Activated CD4-positive, alpha-beta T cell treated with anti-CD3 and anti-CD28 coated beads, Interleukin-2, amount 10 ng/mL, durations not matched to agents 7 days and 5 days (primary cell): Measurements from ENCODE around the gene AZIN2. TPM values are rescaled to one million over a fixed set of nuclear protein-coding genes. Genes with fewer than 3 reads are reported as not detected.
A peak's percentile ranks its signal among the peaks of the same experiment; 100 is the strongest.
"Not testable (repeated sequence)": the region's sequence is repeated elsewhere in the genome, so short reads cannot be mapped to it uniquely, and the experiment has no call there.

Experiments
- CTCF ChIA-PET: fragments of 350-600 bp; sonication (Branson Sonifier 250); formaldehyde crosslinking; loops from one replicate; lab custom pipeline; 2021; ENCODE audit warnings: antibody characterized with exemption; lab: Charles Lee
- POLR2A ChIA-PET: fragments of 350-600 bp; sonication (Branson Sonifier 250); formaldehyde crosslinking; loops from one replicate; lab custom pipeline; 2021; ENCODE audit warnings: antibody characterized with exemption; lab: Charles Lee
- DNase-seq: peaks from one replicate; pipeline ENCODE4 v3.0.0-alpha.2; 2020
- H3K27ac Mint-ChIP-seq: one replicate; pipeline ENCODE4 v1.8.0; 2021; ENCODE audit warnings: mild to moderate bottlenecking, moderate library complexity, mixed read lengths
- H3K27me3 Mint-ChIP-seq: one replicate; pipeline ENCODE4 v1.8.0; 2021; ENCODE audit warnings: mixed read lengths
- H3K36me3 Mint-ChIP-seq: one replicate; pipeline ENCODE4 v1.8.0; 2021; ENCODE audit warnings: low read depth, mixed read lengths
- H3K4me1 Mint-ChIP-seq: one replicate; pipeline ENCODE4 v1.8.0; 2021; ENCODE audit warnings: mixed read lengths
- H3K4me3 Mint-ChIP-seq: one replicate; pipeline ENCODE4 v1.8.0; 2021; ENCODE audit warnings: mild to moderate bottlenecking, moderate library complexity, mixed read lengths
- H3K9me3 Mint-ChIP-seq: one replicate; pipeline ENCODE4 v1.8.0; 2021; ENCODE audit warnings: mixed read lengths
- total RNA-seq, 2 experiments: library from RNA; stranded (reverse); gene quantifications; one replicate each; pipeline ENCODE4 v1.2.3, GENCODE V29; 2021

The AZIN2 gene
- total RNA-seq, 2 experiments from 2014 or later = 4.1 to 5.5 TPM

- Mint-ChIP-seq H3K4me1 (peaks cover 74% of the 10 kb centered on the region), H3K9me3 (no peaks in the 10 kb centered on the region), H3K27ac (peak overlapping the region; percentile 98), H3K27me3 (no peaks in the 10 kb centered on the region), H3K4me3 (peak overlapping the region; percentile 73), H3K36me3 (peaks cover 19% of the 10 kb centered on the region)
- ChIA-PET POLR2A (interaction anchor here (1.2 kb wide), 1 partner anchor 28 kb away, joined by 6 read pairs; no protein-coding TSS in a partner anchor), CTCF (interaction anchor here (0.5 to 7.2 kb wide), 14 partner anchors 12 to 449 kb away, joined by 3 to 63 read pairs (median 3); partner anchors contain the start of genes RBBP4 and ZBTB8OS)
- DNase-seq = peak; percentile 87
These were observed 18.6 kb downstream of the AZIN2 start for GRCh38 chr1:33099290-33100118.

DNA sequence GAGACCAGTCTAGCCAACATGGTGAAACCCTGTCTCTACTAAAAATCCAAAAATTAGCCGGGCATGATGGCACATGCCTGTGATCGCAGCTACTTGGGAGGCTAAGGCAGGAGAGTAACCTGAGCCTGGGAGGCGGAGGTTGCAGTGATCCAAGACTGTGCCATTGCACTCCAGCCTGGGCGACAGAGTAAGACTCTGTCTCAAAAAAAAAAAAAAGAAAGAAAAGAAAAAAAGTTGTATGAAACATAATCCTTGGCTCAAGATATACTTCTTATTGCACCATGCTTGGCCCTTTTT, 19.1 kb downstream of the AZIN2 start:
- H3K27me3 Mint-ChIP-seq, DNase-seq, H3K9me3 Mint-ChIP-seq: not testable (repeated sequence)
- peak overlapping the region; percentile 98 for H3K27ac Mint-ChIP-seq
- peaks cover 69% of the 10 kb centered on the region for H3K4me1 Mint-ChIP-seq
- H3K36me3 Mint-ChIP-seq = peaks cover 19% of the 10 kb centered on the region
- ChIA-PET CTCF (interaction anchor here (0.7 to 7.2 kb wide), 6 partner anchors 12 to 123 kb away, joined by 3 to 63 read pairs (median 4); no protein-coding TSS in a partner anchor), POLR2A (interaction anchor here (1.2 kb wide), 1 partner anchor 27 kb away, joined by 6 read pairs; no protein-coding TSS in a partner anchor)
- H3K4me3 Mint-ChIP-seq = peak overlapping the region; percentile 73

- H3K4me1 Mint-ChIP-seq = peaks cover 5% of the 10 kb centered on the region
- H3K36me3 Mint-ChIP-seq = peaks cover 21% of the 10 kb centered on the region
- POLR2A ChIA-PET = no interaction called here
- peaks cover 3% of the 10 kb centered on the region for H3K27me3 Mint-ChIP-seq
- no peak overlapping the region for H3K4me3 Mint-ChIP-seq
- H3K27ac Mint-ChIP-seq = no peak overlapping the region
- CTCF ChIA-PET = interaction anchor here (1.9 kb wide), 1 partner anchor 17 kb away, joined by 9 read pairs; no protein-coding TSS in a partner anchor
- H3K9me3 Mint-ChIP-seq = peaks cover 11% of the 10 kb centered on the region
- no peak for DNase-seq
These were observed 29.5 kb downstream of the AZIN2 start for GRCh38 chr1:33110477-33110876.

- ChIA-PET CTCF (interaction anchor here (1.1 to 1.3 kb wide), 2 partner anchors 13 to 17 kb away, joined by 3 read pairs; no protein-coding TSS in a partner anchor), POLR2A (interaction anchor here (0.7 kb wide), 1 partner anchor 17 kb away, joined by 5 read pairs; no protein-coding TSS in a partner anchor)
- no peak for DNase-seq
- peaks cover 5% of the 10 kb centered on the region for H3K4me1 Mint-ChIP-seq
- H3K27ac Mint-ChIP-seq = no peak overlapping the region
- H3K9me3 Mint-ChIP-seq = peaks cover 11% of the 10 kb centered on the region
- peaks cover 4% of the 10 kb centered on the region for H3K27me3 Mint-ChIP-seq
- peaks cover 17% of the 10 kb centered on the region for H3K36me3 Mint-ChIP-seq
- H3K4me3 Mint-ChIP-seq = no peak overlapping the region
These were observed 31.0 kb downstream of the AZIN2 start for GRCh38 chr1:33111965-33112364.

GRCh38 chr1:33117440-33118085, 36.6 kb downstream of the AZIN2 start:
- Mint-ChIP-seq H3K9me3 (no peaks in the 10 kb centered on the region), H3K4me3 (no peak overlapping the region), H3K36me3 (no peaks in the 10 kb centered on the region), H3K4me1 (no peaks in the 10 kb centered on the region), H3K27ac (peak overlapping the region; percentile 14), H3K27me3 (peaks cover 2% of the 10 kb centered on the region)
- POLR2A ChIA-PET = no interaction called here
- DNase-seq = no peak
- CTCF ChIA-PET = interaction anchor here (0.9 to 2.6 kb wide), 2 partner anchors 10 to 15 kb away, joined by 3 to 13 read pairs; no protein-coding TSS in a partner anchor

DNA sequence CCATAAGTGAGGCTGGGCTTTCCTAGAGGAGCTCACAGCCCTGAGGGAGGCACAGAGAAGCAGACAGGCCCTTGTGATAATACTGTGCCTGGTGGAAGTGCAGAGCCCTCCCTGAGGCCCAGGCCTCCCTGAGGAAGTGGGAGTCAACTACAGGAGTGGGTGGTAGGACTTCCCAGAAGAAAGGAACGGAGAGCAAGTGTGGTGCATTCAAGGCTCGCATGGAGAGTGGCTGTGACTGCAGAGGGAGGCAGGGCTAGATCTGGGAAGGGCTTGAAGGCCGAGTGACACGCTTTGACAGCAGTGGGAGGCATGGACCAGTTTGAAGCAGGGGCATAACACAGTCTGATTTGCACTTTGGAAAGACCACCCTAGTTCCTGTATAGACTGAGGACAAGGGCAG, 37.3 kb downstream of the AZIN2 start:
- Mint-ChIP-seq H3K4me3 (no peak overlapping the region), H3K27ac (peak overlapping the region; percentile 14), H3K4me1 (no peaks in the 10 kb centered on the region), H3K27me3 (peaks cover 2% of the 10 kb centered on the region), H3K36me3 (no peaks in the 10 kb centered on the region), H3K9me3 (no peaks in the 10 kb centered on the region)
- ChIA-PET CTCF (interaction anchor here (2.6 kb wide), 1 partner anchor 9 kb away, joined by 13 read pairs; no protein-coding TSS in a partner anchor), POLR2A (no interaction called here)
- DNase-seq = no peak

GRCh38 chr1:33119050-33119449, 38.1 kb downstream of the AZIN2 start:
- peaks cover 2% of the 10 kb centered on the region for H3K27me3 Mint-ChIP-seq
- H3K4me1 Mint-ChIP-seq = no peaks in the 10 kb centered on the region
- DNase-seq = no peak
- peak overlapping the region; percentile 32 for H3K27ac Mint-ChIP-seq
- H3K4me3 Mint-ChIP-seq = no peak overlapping the region
- CTCF ChIA-PET = interaction anchor here (2.6 kb wide), 1 partner anchor 8 kb away, joined by 13 read pairs; no protein-coding TSS in a partner anchor
- no peaks in the 10 kb centered on the region for H3K36me3 Mint-ChIP-seq
- POLR2A ChIA-PET = no interaction called here
- H3K9me3 Mint-ChIP-seq = no peaks in the 10 kb centered on the region

- H3K27ac Mint-ChIP-seq = no peak overlapping the region
- CTCF ChIA-PET = interaction anchor here (2.6 kb wide), 1 partner anchor 8 kb away, joined by 13 read pairs; no protein-coding TSS in a partner anchor
These were observed 38.7 kb downstream of the AZIN2 start for GRCh38 chr1:33119532-33120217.

GRCh38 chr1:33120436-33121231, 39.7 kb downstream of the AZIN2 start:
- Mint-ChIP-seq H3K27me3 (peaks cover 2% of the 10 kb centered on the region), H3K36me3 (peaks cover 11% of the 10 kb centered on the region), H3K4me3 (no peak overlapping the region), H3K4me1 (peaks cover 8% of the 10 kb centered on the region), H3K27ac (no peak overlapping the region), H3K9me3 (no peaks in the 10 kb centered on the region)
- CTCF ChIA-PET = interaction anchor here (1.0 kb wide), 1 partner anchor 22 kb away, joined by 3 read pairs; no protein-coding TSS in a partner anchor
- POLR2A ChIA-PET = no interaction called here
- no peak for DNase-seq

More at GRCh38 chr1:33119532-33120217, 38.7 kb downstream of the AZIN2 start:
- H3K9me3 Mint-ChIP-seq = no peaks in the 10 kb centered on the region
- H3K4me3 Mint-ChIP-seq = no peak overlapping the region
- POLR2A ChIA-PET = no interaction called here
- H3K36me3 Mint-ChIP-seq = peaks cover 3% of the 10 kb centered on the region
- H3K4me1 Mint-ChIP-seq = peaks cover 2% of the 10 kb centered on the region
- peaks cover 2% of the 10 kb centered on the region for H3K27me3 Mint-ChIP-seq
- no peak for DNase-seq

DNA sequence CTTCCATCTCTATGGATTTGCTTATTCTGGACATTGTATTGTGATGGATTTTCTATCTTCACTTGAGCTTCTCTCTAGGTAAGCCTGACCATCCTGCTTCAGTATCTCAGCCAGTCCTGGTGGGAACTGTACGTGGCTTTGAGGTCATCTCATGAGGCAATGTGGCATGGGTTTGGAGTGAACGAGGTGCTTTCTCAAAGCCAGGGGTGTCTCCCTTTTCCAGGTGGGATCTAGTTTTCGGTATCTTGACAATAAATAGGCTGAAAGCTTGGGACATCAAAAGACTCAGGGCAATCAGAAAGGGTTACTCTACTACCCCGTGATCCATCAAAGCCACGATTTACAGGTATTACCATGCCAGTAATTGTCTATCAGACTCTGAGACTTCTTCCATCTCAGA, 40.8 kb downstream of the AZIN2 start:
- H3K9me3 Mint-ChIP-seq = no peaks in the 10 kb centered on the region
- CTCF ChIA-PET = interaction anchor here (1.5 kb wide), 1 partner anchor 12 kb away, joined by 3 read pairs; no protein-coding TSS in a partner anchor
- no peaks in the 10 kb centered on the region for H3K27me3 Mint-ChIP-seq
- POLR2A ChIA-PET = no interaction called here
- H3K4me3 Mint-ChIP-seq = no peak overlapping the region
- peaks cover 17% of the 10 kb centered on the region for H3K36me3 Mint-ChIP-seq
- H3K4me1 Mint-ChIP-seq = peaks cover 16% of the 10 kb centered on the region
- no peak for DNase-seq
- no peak overlapping the region for H3K27ac Mint-ChIP-seq

- POLR2A ChIA-PET = no interaction called here
- CTCF ChIA-PET = interaction anchor here (0.9 to 1.5 kb wide), 3 partner anchors 9 to 23 kb away, joined by 3 to 5 read pairs (median 3); no protein-coding TSS in a partner anchor
- Mint-ChIP-seq H3K4me3 (no peak overlapping the region), H3K4me1 (peaks cover 16% of the 10 kb centered on the region), H3K36me3 (peaks cover 17% of the 10 kb centered on the region), H3K9me3 (no peaks in the 10 kb centered on the region), H3K27ac (no peak overlapping the region), H3K27me3 (no peaks in the 10 kb centered on the region)
- no peak for DNase-seq
These were observed 41.7 kb downstream of the AZIN2 start for GRCh38 chr1:33122483-33123178.
